Liver (tissue), 9 donors: ENCODE measurements around the gene KTN1. TPM values are rescaled to one million over a fixed set of nuclear protein-coding genes. Genes with fewer than 3 reads are reported as not detected.

Experiments used
- DNase-seq: peaks from one replicate; pipeline ENCODE4 v3.0.0-alpha.2; 2017; ENCODE audit warnings: low spot score
- H3K27ac ChIP-seq, 2 donors: one replicate each; pipeline ENCODE4 v1.7.0; 2013; ENCODE audit warnings: inconsistent platforms in 2 of 2, low read length in 2 of 2, control low read depth in 1 of 2, low read depth in 1 of 2, mild to moderate bottlenecking in 1 of 2
- H3K27me3 ChIP-seq, 4 donors: one replicate each; pipeline versions ENCODE4 v1.6.1 to v1.7.0; 2013; ENCODE audit warnings: low read length in 3 of 4, inconsistent platforms in 1 of 4, mild to moderate bottlenecking in 1 of 4, moderate library complexity in 1 of 4; ENCODE audit not compliant: control insufficient read depth in 4 of 4, insufficient read depth in 4 of 4
- H3K36me3 ChIP-seq, 4 donors: one replicate each; pipeline versions ENCODE4 v1.6.1 to v1.7.0; 2013; ENCODE audit warnings: low read length in 3 of 4, mild to moderate bottlenecking in 3 of 4, low read depth in 1 of 4, moderate library complexity in 1 of 4; ENCODE audit not compliant: control insufficient read depth in 4 of 4, insufficient read depth in 3 of 4
- H3K4me1 ChIP-seq, 4 donors: one replicate each; pipeline versions ENCODE4 v1.6.1 to v1.7.0; 2013; ENCODE audit warnings: low read length in 3 of 4, mild to moderate bottlenecking in 3 of 4, moderate library complexity in 1 of 4; ENCODE audit not compliant: control insufficient read depth in 4 of 4, insufficient read depth in 4 of 4
- H3K4me3 ChIP-seq, 3 donors: one replicate each; pipeline versions ENCODE4 v1.6.1 to v1.7.0; 2013; ENCODE audit warnings: low read length in 3 of 3, control low read depth in 1 of 3, low read depth in 1 of 3, mild to moderate bottlenecking in 1 of 3
- H3K9ac ChIP-seq, 2 donors: one replicate each; pipeline ENCODE4 v1.7.0; 2013; ENCODE audit warnings: low read length in 2 of 2, mild to moderate bottlenecking in 2 of 2, moderate library complexity in 2 of 2, control low read depth in 1 of 2, low read depth in 1 of 2
- H3K9me3 ChIP-seq, 4 donors: one replicate each; pipeline versions ENCODE4 v1.6.1 to v1.7.0; 2013; ENCODE audit warnings: low read length in 3 of 4; ENCODE audit not compliant: control insufficient read depth in 4 of 4
- EGR1 ChIP-seq, 2 donors: IDR thresholded peaks; 2 replicates each; pipeline ENCODE4 v1.6.1; 2016 to 2018; ENCODE audit warnings: antibody characterized with exemption in 2 of 2, low read depth in 2 of 2
- FOXA1 ChIP-seq: IDR thresholded peaks from 2 replicates; pipeline ENCODE4 v1.6.1; 2016; ENCODE audit warnings: antibody characterized with exemption
- FOXA2 ChIP-seq: IDR thresholded peaks from 2 replicates; pipeline ENCODE4 v1.6.1; 2016; ENCODE audit warnings: antibody characterized with exemption
- GABPA ChIP-seq, 2 donors: IDR thresholded peaks in 1 of 2; conservative IDR thresholded peaks in 1 of 2; 2 replicates each; pipeline ENCODE4 v1.6.1; 2016; ENCODE audit warnings: antibody characterized with exemption in 2 of 2, mild to moderate bottlenecking in 1 of 2, moderate library complexity in 1 of 2
- HNF4A ChIP-seq, 2 donors: conservative IDR thresholded peaks; 2 replicates each; pipeline ENCODE4 v1.6.1; 2016; ENCODE audit warnings: antibody characterized with exemption in 2 of 2, mild to moderate bottlenecking in 2 of 2
- HNF4G ChIP-seq: IDR thresholded peaks from 2 replicates; pipeline ENCODE4 v1.6.1; 2016; ENCODE audit warnings: antibody characterized with exemption
- JUND ChIP-seq, 2 donors: IDR thresholded peaks; 2 replicates each; pipeline ENCODE4 v1.6.1; 2016; ENCODE audit warnings: antibody characterized with exemption in 2 of 2
- RAD21 ChIP-seq, 2 donors: IDR thresholded peaks; 2 replicates each; pipeline ENCODE4 v1.6.1; 2016; ENCODE audit warnings: antibody characterized with exemption in 2 of 2, mild to moderate bottlenecking in 2 of 2
- REST ChIP-seq: IDR thresholded peaks from 2 replicates; pipeline ENCODE4 v1.6.1; 2016; ENCODE audit warnings: antibody characterized with exemption, mild to moderate bottlenecking
- RXRA ChIP-seq, 2 donors: IDR thresholded peaks; 2 replicates each; pipeline ENCODE4 v1.6.1; 2017 to 2018; ENCODE audit warnings: antibody characterized with exemption in 2 of 2, mild to moderate bottlenecking in 1 of 2
- SP1 ChIP-seq: IDR thresholded peaks from 2 replicates; pipeline ENCODE4 v1.6.1; 2018; ENCODE audit warnings: antibody characterized with exemption, mild to moderate bottlenecking
- TAF1 ChIP-seq: conservative IDR thresholded peaks from 2 replicates; pipeline ENCODE4 v1.6.1; 2016; ENCODE audit warnings: antibody characterized with exemption, mild to moderate bottlenecking
- YY1 ChIP-seq: IDR thresholded peaks from 2 replicates; pipeline ENCODE4 v1.6.1; 2016; ENCODE audit warnings: antibody characterized with exemption, mild to moderate bottlenecking
- ZBTB33 ChIP-seq: IDR thresholded peaks from 2 replicates; pipeline ENCODE4 v1.6.1; 2016; ENCODE audit warnings: antibody characterized with exemption
- WGBS: extraction: QIAGEN DNeasy Blood & Tissue Kit; methylation state at CpG from one replicate; pipeline ENCODE4 v1.1.7; 2013; 5-methylcytosine and 5-hydroxymethylcytosine counted together
- polyA plus RNA-seq, 2 donors: library from polyadenylated mRNA; stranded (reverse) in 1 of 2; unstranded in 1 of 2; fragments of 200-250 nt in 1 of 2; fragments of >200 nt in 1 of 2; fragmentation: Nextera tagmentation in 1 of 2; extraction: Ambion mirVana in 1 of 2; gene quantifications; one replicate each; pipeline versions ENCODE4 v1.2.1 to v1.2.3, GENCODE V29; 2013 to 2015
- total RNA-seq, 2 donors: library from RNA; depleted of rRNA; stranded (reverse); fragments of >200 nt; gene quantifications; one replicate each; pipeline ENCODE4 v1.2.3, GENCODE V29; 2014
- TF ChIP-seq, protein P1 (sequence below): IDR thresholded peaks from 2 replicates; pipeline ENCODE4 v1.6.1; 2016; ENCODE audit warnings: antibody characterized with exemption
- TF ChIP-seq, protein P2 (sequence below): IDR thresholded peaks from 2 replicates; pipeline ENCODE4 v1.6.1; 2016; ENCODE audit warnings: antibody characterized with exemption
- donor health status: healthy.
- donor health status: healthy.
- donor health status: healthy.
- donor health status: healthy.
- donor health status: healthy.

Gene KTN1
- total and polyA plus RNA-seq, 4 donors, result 34.9 to 141 (median 59.6) TPM

DNA sequence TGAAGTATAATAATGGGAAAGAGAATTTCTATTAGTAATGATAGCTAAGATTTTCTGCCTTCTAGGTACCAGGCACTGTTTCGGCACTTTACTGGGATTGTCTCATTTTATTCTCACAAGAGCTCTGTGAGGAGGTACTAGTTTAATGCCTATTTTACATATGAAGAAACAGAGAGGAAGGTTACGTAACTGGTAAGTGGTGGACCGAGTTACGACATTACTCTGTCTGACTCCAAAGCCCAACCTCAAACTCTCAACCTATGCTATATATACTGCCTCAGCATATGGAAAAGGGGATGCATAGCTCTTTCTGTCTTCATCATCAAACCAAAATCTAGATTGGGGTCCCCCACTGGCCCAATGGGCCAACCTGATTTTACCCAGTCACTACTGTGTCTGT, 133.5 kb downstream of the KTN1 start:
- no peak overlapping the region for H3K27ac ChIP-seq
- no peak overlapping the region for H3K9ac ChIP-seq
- H3K9me3 ChIP-seq, result no peaks in the 10 kb centered on the region
- TF ChIP-seq JUND (IDR thresholded peaks at IDR 0.05) (no peak), HNF4A (conservative IDR thresholded peaks at IDR 0.05) (no peak), REST (no peak), GABPA (IDR thresholded peaks at IDR 0.05 in 1 of 2, conservative IDR thresholded peaks at IDR 0.05 in 1 of 2) (no peak), RXRA (IDR thresholded peaks at IDR 0.05) (no peak), HNF4G (no peak), FOXA2 (no peak), EGR1 (IDR thresholded peaks at IDR 0.05; ENCODE audit: low read depth in 2 of 2) (no peak)
- TF ChIP-seq, protein P1, sequence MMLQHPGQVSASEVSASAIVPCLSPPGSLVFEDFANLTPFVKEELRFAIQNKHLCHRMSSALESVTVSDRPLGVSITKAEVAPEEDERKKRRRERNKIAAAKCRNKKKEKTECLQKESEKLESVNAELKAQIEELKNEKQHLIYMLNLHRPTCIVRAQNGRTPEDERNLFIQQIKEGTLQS, result no peak
- TF ChIP-seq, protein P2, sequence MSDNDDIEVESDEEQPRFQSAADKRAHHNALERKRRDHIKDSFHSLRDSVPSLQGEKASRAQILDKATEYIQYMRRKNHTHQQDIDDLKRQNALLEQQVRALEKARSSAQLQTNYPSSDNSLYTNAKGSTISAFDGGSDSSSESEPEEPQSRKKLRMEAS, result no peak
- WGBS, result 89% methylated on average over 4 of the region's 4 CpGs
- H3K4me1 ChIP-seq, result peaks cover 4 to 7% (median 6%) of the 10 kb centered on the region in 4 donors
- DNase-seq, result no peak
- no peak overlapping the region for H3K4me3 ChIP-seq
- no peaks in the 10 kb centered on the region for H3K27me3 ChIP-seq
- H3K36me3 ChIP-seq, result no peaks in the 10 kb centered on the region

- Histone ChIP-seq H3K27me3 (no peaks in the 10 kb centered on the region), H3K27ac (no peak overlapping the region), H3K4me3 (no peak overlapping the region), H3K4me1 (peaks cover 4 to 7% (median 6%) of the 10 kb centered on the region in 4 donors), H3K36me3 (no peaks in the 10 kb centered on the region), H3K9me3 (no peaks in the 10 kb centered on the region), H3K9ac (no peak overlapping the region)
- WGBS, result 84% methylated on average over 5 of the region's 5 CpGs
- DNase-seq, result no peak
- no peak for TF ChIP-seq HNF4A (conservative IDR thresholded peaks at IDR 0.05)
- TF ChIP-seq TAF1, result no peak
- no peak for TF ChIP-seq FOXA1
- TF ChIP-seq YY1, result no peak
- no peak for TF ChIP-seq RAD21 (IDR thresholded peaks at IDR 0.05)
- TF ChIP-seq REST, result no peak
- no peak for TF ChIP-seq ZBTB33
- no peak for TF ChIP-seq FOXA2
- TF ChIP-seq, protein P1, result no peak
- no peak for TF ChIP-seq SP1
- TF ChIP-seq, protein P2, result no peak
These were observed 135.9 kb downstream of the KTN1 start for GRCh38 chr14:55715889-55716288.
